Left lung (tissue), 10 donors: Measurements from ENCODE around the gene PRKCZ. TPM values are rescaled to one million over a fixed set of nuclear protein-coding genes. Genes with fewer than 3 reads are reported as not detected.

Experiments
- ATAC-seq: fragments of 200-7000 bp; cut with Tn5 transposase; one replicate; pipeline ENCODE4 v1.9.1; 2020; ENCODE audit warnings: moderate library complexity
- DNase-seq, 4 donors: peaks; one replicate each; pipeline ENCODE4 v3.0.0-alpha.2; 2013 to 2020
- H3K27ac ChIP-seq, 2 donors: fragments of 200-600 bp; sonication (generic) in 1 of 2; one replicate each; pipeline versions ENCODE4 v1.5.0 to v1.8.0; 2020 to 2021
- H3K27me3 ChIP-seq, 2 donors: fragments of 200-600 bp; sonication (generic) in 1 of 2; one replicate each; pipeline versions ENCODE4 v1.5.0 to v1.8.0; 2020 to 2021
- H3K36me3 ChIP-seq, 2 donors: fragments of 200-600 bp; sonication (generic) in 1 of 2; one replicate each; pipeline versions ENCODE4 v1.5.0 to v1.8.0; 2020 to 2021
- H3K4me1 ChIP-seq, 2 donors: fragments of 200-600 bp; one replicate each; pipeline ENCODE4 v1.8.0; 2021
- H3K4me3 ChIP-seq, 2 donors: fragments of 200-600 bp; sonication (generic) in 1 of 2; one replicate each; pipeline versions ENCODE4 v1.5.0 to v1.8.0; 2020 to 2021; ENCODE audit warnings: mild to moderate bottlenecking in 1 of 2
- H3K9me3 ChIP-seq, 2 donors: fragments of 200-600 bp; sonication (generic) in 1 of 2; one replicate each; pipeline versions ENCODE4 v1.5.0 to v1.8.0; 2020 to 2021
- intact Hi-C, 2 donors: fragments of 100-400 bp; cut with DNase I; formaldehyde crosslinking; loops; one replicate each; pipeline versions ENCODE4 v1.11.2 to v1.14.2; 2022
- polyA plus RNA-seq, 6 donors: library from polyadenylated mRNA; unstranded; fragments of 120-200 nt; gene quantifications; one replicate each; pipeline ENCODE4 v1.2.1, GENCODE V29; 2013; ENCODE audit not compliant: insufficient read length in 6 of 6
- total RNA-seq, 2 donors: library from RNA; stranded (reverse); fragmentation: NEBNext Ultra II Directional; extraction: Animal tissue kit (Norgen Biotek cat#: 25700); gene quantifications; one replicate each; pipeline ENCODE4 v1.2.1, GENCODE V29; 2021
- TF ChIP-seq, protein P1 (sequence below), 2 donors: fragments of 200-600 bp; sonication (generic) in 1 of 2; IDR thresholded peaks; one replicate each; pipeline versions ENCODE4 v1.5.0 to v1.8.0; 2021; ENCODE audit warnings: antibody characterized with exemption in 2 of 2
- donor health status: DM: no; HTN: yes; CAD: no.
- donor health status: DM: no; HTN: no; CAD: no.

Gene PRKCZ
- total and polyA plus RNA-seq, 8 donors = 37.5 to 129 (median 48.0) TPM

DNA sequence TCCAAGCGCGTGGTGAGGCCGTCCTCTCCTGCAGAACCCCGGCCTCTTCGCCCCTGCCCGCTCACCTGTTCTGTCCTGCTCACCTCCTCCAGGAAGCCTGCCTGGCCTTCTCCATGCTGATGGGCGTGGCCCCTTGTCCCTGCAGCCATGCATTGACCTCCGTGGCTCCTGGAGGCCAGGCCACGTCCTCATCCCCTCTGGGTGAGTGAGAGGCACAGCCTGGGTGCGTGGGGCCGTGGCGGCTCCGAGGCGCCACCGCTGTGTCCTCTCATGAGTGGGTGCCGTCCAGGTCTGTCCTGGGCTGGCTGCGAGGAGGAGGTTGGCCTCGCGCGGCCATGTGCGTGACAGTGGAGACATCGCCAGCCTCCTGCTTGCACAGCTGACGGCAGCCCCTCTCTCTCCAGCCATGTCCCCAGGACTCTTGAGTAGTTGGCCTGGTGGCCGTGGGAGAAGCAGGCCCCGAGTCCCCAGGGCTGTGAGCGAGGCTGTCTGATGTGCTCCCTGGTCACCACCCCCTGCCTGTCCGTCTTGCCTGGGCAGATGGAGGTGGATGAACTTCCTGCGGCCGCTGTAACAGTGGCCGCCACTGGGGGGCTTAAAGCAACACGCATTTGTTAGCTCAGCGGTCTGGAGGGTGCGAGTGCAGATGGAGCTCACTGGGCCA, 58.1 kb downstream of the PRKCZ start:
- Histone ChIP-seq H3K9me3 (no peaks in the 10 kb centered on the region), H3K27me3 (no peaks in the 10 kb centered on the region), H3K27ac (no peak overlapping the region), H3K4me3 (no peak overlapping the region), H3K4me1 (peaks cover 3 to 22% of the 10 kb centered on the region in 2 donors), H3K36me3 (no peaks in the 10 kb centered on the region)
- DNase-seq (peak in 2 of 4 donors; percentile 61 to 82), ATAC-seq (peak; percentile 17)
- TF ChIP-seq, protein P1, sequence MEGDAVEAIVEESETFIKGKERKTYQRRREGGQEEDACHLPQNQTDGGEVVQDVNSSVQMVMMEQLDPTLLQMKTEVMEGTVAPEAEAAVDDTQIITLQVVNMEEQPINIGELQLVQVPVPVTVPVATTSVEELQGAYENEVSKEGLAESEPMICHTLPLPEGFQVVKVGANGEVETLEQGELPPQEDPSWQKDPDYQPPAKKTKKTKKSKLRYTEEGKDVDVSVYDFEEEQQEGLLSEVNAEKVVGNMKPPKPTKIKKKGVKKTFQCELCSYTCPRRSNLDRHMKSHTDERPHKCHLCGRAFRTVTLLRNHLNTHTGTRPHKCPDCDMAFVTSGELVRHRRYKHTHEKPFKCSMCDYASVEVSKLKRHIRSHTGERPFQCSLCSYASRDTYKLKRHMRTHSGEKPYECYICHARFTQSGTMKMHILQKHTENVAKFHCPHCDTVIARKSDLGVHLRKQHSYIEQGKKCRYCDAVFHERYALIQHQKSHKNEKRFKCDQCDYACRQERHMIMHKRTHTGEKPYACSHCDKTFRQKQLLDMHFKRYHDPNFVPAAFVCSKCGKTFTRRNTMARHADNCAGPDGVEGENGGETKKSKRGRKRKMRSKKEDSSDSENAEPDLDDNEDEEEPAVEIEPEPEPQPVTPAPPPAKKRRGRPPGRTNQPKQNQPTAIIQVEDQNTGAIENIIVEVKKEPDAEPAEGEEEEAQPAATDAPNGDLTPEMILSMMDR (IDR thresholded peaks at IDR 0.05) = no peak
- intact Hi-C loops = no loop called here

DNA sequence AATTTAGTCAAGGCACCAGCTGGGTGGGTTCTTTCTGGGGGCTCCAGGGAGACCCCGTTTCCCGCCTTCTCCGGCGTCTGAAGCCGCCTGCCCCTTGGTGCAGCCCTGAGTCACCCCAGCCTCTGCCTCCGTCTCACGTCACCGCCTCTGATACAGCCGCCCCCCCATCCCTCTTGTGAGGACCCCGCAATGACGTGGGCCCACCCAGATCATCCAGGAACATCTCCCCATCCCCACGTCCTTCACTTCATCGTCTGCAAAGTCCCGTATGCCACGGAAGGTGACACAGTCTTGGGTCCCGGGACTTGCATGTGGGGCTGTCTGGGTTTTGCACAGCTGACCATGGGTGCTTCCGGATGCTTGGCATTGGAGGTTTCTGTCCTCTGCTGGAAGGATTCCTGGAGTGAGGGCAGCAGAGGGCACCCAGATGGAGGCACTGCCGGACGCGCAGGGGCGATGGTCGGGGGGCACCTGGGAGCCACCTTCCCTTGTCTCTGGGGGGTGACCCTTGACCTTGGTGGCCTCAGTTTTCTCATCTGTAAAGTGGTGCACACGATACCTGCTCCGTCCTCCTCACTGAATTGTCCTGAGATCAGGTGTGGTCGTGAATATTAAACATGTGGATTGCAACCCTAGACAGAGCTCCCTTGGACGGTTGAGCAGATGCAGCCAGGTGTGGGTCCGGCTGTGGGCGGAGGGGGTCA, 58.8 kb downstream of the PRKCZ start:
- Histone ChIP-seq H3K4me3 (no peak overlapping the region), H3K9me3 (no peaks in the 10 kb centered on the region), H3K27me3 (no peaks in the 10 kb centered on the region), H3K27ac (no peak overlapping the region), H3K36me3 (no peaks in the 10 kb centered on the region), H3K4me1 (peaks cover 3 to 19% of the 10 kb centered on the region in 2 donors)
- intact Hi-C loops = no loop called here
- ATAC-seq = no peak
- TF ChIP-seq, protein P1 (IDR thresholded peaks at IDR 0.05) = no peak
- no peak for DNase-seq

GRCh38 chr1:2109581-2110021, 59.4 kb downstream of the PRKCZ start:
- Histone ChIP-seq H3K9me3 (no peaks in the 10 kb centered on the region), H3K27ac (no peak overlapping the region), H3K4me3 (no peak overlapping the region), H3K4me1 (peaks cover under 1 to 13% of the 10 kb centered on the region in 2 donors), H3K36me3 (no peaks in the 10 kb centered on the region), H3K27me3 (no peaks in the 10 kb centered on the region)
- intact Hi-C loops = no loop called here
- DNase-seq (peak in 1 of 4 donors; percentile 66), ATAC-seq (no peak)
- TF ChIP-seq, protein P1 (IDR thresholded peaks at IDR 0.05) = no peak

DNA sequence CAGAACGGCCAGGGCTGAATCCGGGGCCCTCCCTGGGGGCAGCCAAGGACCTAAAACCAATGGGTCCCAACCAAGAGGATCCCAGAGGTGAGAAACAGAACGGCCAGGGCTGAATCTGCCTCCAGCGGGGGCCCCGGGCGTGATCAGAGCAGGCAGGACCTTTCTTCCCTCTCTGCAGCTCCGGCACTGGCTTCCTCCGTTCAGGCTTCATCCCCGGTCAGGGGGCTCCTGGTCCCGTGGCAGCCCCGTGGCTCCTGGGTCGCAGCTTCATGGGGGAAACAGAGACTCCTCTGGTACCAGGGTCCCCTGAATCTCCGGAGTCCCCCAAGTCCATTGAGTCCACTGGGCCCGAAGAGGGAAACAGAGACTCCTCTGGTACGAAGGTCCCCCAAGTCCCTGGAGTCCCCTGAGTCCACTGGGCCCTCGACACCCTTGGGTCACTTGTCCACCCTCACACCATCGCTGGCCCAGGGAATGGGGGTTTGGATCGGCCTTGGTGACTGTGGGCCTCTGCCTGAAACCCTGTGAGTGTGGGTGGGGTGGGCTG, 60.1 kb downstream of the PRKCZ start:
- peak in 1 of 4 donors; percentile 50 for DNase-seq
- TF ChIP-seq, protein P1 (IDR thresholded peaks at IDR 0.05) = no peak

More for the DNA sequence above, 60.1 kb downstream of the PRKCZ start:
- no peaks in the 10 kb centered on the region for H3K9me3 ChIP-seq
- no peak overlapping the region for H3K4me3 ChIP-seq
- ATAC-seq = no peak
- H3K4me1 ChIP-seq = peaks cover 0 to 9% of the 10 kb centered on the region in 2 donors
- no peaks in the 10 kb centered on the region for H3K36me3 ChIP-seq
- intact Hi-C loops = no loop called here
- H3K27me3 ChIP-seq = no peaks in the 10 kb centered on the region
- no peak overlapping the region for H3K27ac ChIP-seq
